22Rv1 (cell line): ENCODE measurements around the gene ESYT2.

Experiments used
- H3K27ac ChIP-seq: fragments of 450-650 bp; 2 replicates; pipeline ENCODE4 v1.5.1; 2017
- CTCF ChIP-seq: fragments of 450-650 bp; IDR thresholded peaks from 2 replicates; pipeline ENCODE4 v1.5.1; 2017; ENCODE audit warnings: mild to moderate bottlenecking
- ZFX ChIP-seq: fragments of 450-650 bp; IDR thresholded peaks from 2 replicates; pipeline ENCODE4 v1.6.1; 2017; ENCODE audit warnings: antibody characterized with exemption, borderline replicate concordance

ESYT2 gene

GRCh38 chr7:158772916-158773315, 56.4 kb downstream of the ESYT2 start:
- H3K27ac ChIP-seq: no peak overlapping the region
- no peak for TF ChIP-seq ZFX

GRCh38 chr7:158771213-158771834, 58.0 kb downstream of the ESYT2 start:
- no peak overlapping the region for H3K27ac ChIP-seq
- TF ChIP-seq CTCF (no peak), ZFX (no peak)

- TF ChIP-seq CTCF (no peak), ZFX (no peak)
- no peak overlapping the region for H3K27ac ChIP-seq
Observed at GRCh38 chr7:158767707-158768106, 61.6 kb downstream of the ESYT2 start.

- H3K27ac ChIP-seq: peak overlapping the region; percentile 17
Observed at GRCh38 chr7:158766570-158767281, 62.6 kb downstream of the ESYT2 start.

GRCh38 chr7:158765020-158765419, 64.3 kb downstream of the ESYT2 start:
- H3K27ac ChIP-seq: no peak overlapping the region
- TF ChIP-seq CTCF (no peak), ZFX (no peak)

More at GRCh38 chr7:158766570-158767281, 62.6 kb downstream of the ESYT2 start:
- TF ChIP-seq ZFX (no peak), CTCF (no peak)

- TF ChIP-seq ZFX (no peak), CTCF (no peak)
- H3K27ac ChIP-seq: no peak overlapping the region
Observed at GRCh38 chr7:158763454-158764033, 65.8 kb downstream of the ESYT2 start.

- no peak overlapping the region for H3K27ac ChIP-seq
- TF ChIP-seq ZFX (no peak), CTCF (no peak)
Observed at GRCh38 chr7:158761945-158762344, 67.4 kb downstream of the ESYT2 start.
